ENCODE measurements around the gene TENT5A.
A peak's percentile ranks its signal among the peaks of the same experiment; 100 is the strongest.

The TENT5A gene

DNA sequence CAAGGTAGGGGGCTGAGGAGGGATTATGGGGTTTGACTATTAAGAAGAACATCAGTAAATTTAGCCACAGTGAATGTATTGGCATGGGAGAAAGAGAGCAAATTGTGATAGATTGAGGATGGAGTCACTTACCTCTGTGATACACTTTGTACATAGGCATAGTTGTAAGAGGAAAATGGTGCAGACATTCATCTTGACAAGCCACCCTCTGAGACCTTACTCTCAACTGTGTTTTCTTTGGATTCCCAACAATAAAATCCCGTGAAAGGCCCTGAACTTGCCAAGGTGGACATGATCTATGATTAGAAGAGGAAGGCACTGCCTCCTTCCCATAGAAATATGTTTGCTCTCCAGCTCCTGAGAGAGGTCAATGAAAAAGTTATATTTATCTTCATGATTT lies 18.6 kb upstream of the TENT5A start:
- no peak for DNase-seq (ENCODE audit: low spot score)
- no peak for FAIRE-seq

DNA sequence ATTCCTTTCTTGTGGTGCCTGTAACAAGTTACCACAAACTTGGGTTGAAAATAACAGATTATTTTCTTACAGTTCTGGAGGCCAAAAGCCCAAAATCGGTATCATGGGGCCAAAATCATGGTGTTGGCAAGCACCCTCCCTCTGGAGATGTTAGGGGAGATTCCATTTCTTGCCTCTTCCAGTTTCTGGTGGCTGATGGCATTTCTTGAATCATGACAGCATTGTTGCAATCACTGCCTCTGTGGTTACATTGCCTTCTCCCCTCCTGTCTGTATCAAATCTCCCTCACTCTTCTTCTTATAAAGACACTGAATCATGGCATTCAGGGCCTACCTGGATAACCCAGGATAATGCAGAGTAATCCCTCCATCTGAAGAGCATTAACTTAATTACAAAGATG lies 17.9 kb upstream of the TENT5A start:
- DNase-seq (ENCODE audit: low spot score), result no peak
- FAIRE-seq, result no peak

DNA sequence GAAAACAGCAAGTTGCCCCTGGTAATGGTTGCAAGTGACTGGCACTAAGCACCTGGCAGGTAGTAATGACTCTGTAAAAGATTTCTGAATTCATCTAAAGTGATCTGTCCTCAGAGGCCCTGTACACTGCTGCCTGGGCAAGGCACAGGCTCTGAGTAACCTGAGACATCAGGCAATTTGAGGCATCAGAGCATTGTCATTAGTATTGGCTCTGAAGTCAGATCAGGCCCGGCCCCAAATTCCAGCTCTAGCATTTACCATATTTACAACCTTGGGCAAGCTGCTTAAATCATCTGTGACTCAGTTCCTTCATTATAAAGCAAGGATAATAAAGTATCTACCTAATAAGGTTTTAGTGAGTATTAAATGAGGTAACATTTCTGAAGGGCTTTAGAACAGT lies 17.3 kb upstream of the TENT5A start:
- FAIRE-seq (no peak), DNase-seq (ENCODE audit: low spot score) (no peak)

DNA sequence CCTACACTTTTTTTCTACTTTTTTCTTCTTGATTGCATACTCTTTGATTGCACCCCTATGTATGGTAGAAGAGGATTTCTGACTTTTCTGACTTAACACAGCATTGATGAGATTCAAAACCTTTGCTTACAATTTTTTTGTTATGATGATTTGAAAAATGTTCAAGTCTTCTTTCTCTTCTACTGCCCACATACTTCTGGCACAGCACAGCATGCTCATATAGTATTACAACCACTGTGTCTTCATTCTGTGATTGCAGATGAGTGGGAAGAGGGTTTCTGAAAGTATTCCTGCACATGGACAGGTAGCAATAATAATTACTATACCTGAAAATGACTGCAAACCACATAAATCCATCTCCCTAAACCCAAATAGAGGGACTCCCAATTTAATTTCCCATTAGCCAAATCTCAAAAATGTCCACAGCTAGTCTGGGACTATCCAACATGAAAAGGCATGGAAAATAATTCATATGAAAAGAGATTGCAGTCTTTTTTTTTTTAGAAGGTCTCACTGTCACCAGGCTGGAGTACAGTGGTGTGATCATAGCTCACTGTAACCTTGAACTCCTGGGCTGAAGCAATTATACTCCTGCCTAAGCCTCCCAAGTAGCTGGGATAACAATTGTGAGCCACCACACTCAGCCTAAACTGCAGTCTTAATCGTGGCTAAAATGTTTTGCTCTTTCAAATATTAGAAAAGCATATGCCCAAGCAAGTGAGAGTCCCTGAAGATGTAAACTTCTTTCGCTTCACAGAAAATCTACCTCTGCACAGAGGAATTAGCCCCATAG lies 15.9 kb upstream of the TENT5A start:
- no peak for FAIRE-seq
- no peak for DNase-seq (ENCODE audit: low spot score)

DNA sequence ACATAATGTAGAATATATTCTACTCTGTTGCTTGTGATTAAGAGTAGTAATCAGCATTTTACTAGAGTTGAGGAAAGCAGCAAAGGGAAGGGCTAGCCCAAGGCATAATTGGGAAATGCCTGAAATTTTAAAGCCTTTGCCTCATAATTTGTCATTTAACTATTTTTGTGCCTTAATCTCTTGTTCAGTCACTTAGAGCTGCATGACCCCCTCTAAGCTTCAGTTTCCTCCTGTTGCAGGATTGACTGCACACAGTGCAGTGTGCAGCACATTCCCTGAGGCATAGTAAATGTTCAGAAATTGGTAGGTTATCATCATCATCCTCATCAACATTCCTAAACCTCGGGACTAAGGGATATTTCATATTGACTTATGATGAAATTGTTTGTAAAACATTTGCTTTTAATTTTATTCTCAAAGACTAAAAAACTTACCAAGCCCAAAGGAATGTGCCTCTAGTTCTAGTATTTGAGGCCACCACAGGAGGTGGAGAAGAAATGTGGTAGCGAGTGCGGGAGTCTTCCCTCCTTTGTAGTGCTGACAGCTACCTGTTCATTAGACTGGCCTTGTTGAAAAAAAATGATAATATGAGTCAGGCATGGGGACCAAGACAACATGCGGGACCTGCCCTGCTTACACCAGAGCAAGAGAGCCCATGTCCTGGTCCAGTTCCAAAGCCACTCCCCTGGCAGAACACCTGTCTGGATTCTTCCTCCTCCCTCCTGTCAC lies 14.8 kb upstream of the TENT5A start:
- no peak for FAIRE-seq
- DNase-seq (ENCODE audit: low spot score), result no peak

DNA sequence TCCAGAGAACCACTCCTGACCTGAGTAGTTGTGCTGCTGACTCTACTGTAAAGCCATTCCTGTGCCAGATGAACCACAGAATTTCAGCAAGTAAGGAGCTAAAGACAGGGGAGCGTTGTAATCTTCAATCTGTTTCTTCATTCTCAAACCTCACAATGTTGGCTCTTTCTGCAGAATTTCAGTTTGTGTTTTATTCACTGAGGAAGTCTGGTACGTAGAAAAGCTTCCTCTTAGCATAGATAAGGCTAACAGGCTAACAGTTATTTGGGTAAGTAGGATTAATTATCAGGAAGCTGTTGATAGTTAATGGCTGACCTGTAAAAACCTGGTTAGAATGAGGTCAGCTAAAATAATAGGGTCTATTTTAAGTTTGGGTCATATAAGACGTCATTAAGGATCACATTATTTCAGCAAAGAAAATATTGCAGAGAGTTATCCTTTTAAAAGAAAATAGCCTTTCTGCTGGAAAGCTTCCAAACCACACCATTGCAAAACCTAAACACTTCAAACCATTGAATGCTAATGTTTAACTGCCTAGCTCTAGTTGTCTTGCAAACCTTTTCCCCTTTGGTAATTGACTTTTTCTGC lies 14.1 kb upstream of the TENT5A start:
- no peak for DNase-seq (ENCODE audit: low spot score)
- no peak for FAIRE-seq

DNA sequence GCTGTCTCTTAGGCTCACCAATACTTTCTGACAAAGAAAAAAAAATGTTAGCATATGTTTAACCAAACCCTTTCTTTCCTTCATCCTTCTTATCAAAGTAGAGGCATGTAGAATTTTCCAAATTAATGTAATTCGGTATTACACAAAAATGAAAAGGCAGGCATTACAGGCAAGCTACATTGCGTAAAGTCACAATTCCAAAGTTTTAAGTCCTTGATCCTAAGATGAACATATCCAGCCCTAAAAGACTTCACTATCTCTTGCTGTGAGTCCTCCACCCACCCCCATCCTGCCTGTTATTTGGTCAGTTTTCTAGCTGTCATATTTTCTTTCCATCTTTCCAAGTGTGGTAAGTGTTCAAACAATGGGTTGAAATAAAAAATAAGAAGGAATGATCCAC lies 12.1 kb upstream of the TENT5A start:
- DNase-seq (ENCODE audit: low spot score) (no peak), FAIRE-seq (no peak)

DNA sequence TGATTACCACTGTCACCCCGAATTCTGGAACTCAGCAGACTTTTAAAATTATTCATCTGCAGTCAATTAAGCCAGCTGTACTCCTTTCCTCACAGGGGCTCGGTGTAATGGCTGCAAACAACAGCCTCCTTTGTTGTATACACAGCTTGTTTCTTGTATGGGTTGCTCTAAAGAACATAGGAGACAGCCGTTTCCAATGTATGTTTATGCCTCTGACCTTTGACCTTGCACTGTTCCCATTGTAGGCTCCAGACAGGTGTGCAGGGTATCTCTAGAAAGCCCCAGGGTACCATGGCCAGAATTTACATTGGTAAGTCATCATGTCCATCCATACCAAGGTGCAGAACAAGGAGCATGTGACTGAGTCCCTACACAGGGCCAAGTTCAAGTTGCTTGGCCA lies 11.5 kb upstream of the TENT5A start:
- no peak for DNase-seq (ENCODE audit: low spot score)
- FAIRE-seq, result no peak

DNA sequence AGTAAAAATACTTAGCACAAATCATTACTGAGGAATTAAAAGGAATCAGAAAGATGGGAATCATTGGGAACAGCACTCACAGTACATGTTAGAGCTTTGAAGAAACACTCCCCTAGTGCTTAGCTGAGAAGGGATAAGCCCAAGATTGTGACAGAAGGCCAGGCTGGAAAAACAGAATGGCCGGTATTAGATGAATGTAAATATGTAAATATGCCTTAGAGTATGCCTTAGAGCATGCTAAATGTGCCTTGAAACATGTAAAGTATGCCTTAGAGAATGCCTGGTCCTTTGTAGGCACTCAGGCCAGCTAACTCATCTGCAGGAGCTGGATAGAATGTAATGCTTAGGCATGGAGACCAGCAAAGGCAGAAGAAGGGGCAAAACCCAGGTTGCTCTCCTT lies 10.6 kb upstream of the TENT5A start:
- no peak for DNase-seq (ENCODE audit: low spot score)
- FAIRE-seq, result no peak

DNA sequence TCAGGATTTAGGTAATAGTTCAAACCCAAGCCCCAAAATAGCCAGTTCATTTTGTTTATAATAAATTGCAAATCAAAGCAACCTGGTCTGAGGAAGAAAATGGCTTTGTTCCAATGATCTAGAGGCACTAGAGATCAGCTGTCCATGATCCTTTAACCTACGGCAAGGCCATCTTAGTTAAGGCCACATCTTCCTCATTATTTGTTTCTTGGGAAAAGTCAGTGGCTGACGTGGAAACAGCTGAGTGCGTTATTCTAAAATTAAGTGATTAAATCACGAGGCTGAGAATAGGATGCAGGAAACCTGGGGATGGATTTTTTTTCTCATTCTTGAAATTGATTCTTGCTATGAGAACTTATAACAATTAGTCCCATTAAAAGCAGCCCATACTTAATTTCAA lies 10.1 kb upstream of the TENT5A start:
- FAIRE-seq (no peak), DNase-seq (ENCODE audit: low spot score) (no peak)

DNA sequence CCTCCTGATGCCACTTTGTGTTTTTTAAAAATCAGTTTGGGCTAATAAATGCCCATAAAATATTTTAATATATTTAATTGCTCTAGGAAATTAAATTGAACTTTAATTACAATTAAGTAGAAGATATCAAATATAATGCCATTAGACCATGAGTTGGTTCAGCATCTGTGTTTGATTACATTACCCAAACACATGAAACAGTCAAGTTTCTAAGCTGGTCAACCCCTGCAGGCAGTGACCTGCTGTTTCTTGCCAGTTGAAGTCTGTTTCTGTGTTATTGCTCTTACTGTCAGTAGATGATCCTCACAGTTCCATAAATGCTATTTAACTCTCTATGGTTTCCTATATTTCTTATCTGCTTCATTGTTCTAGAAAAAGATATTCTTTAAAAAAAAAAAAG lies 9.7 kb upstream of the TENT5A start:
- no peak for FAIRE-seq
- DNase-seq (ENCODE audit: low spot score), result no peak

DNA sequence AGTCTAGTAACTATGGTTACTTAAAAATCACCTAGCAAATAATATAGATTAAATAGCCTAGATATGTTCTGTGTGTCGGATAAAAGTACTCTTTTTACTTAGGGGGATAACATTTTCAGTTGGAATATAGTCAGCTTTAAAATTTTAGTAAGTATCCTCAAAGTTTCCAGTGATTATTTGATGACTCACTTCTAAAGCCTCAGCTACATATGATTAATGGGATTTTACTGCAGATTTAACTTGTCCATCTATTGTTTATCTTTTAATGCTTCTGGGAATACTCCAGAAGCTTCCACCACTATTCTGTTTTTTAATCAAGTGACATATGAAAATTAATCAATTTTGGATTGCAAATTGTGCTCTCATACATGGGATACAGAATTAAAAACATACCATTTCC lies 8.7 kb upstream of the TENT5A start:
- FAIRE-seq (no peak), DNase-seq (ENCODE audit: low spot score) (no peak)

DNA sequence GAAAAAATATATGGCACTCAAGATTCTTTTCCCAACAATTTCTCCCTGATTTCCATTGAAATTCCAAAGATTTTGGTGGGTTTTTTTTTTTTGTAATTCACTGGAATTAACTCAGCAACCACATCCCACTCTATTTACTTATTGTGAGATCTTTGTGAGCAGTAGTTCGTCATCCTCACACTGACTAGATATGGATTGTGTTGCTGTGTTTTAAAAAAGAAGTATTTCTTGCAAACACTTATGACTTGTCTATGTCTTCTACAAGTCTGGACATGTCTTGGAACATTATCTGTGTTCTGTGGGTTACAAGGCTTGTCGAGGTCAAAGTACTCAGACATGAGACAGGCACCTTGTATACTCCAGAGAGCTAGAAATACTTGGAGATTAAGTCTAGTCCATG lies 7.3 kb upstream of the TENT5A start:
- FAIRE-seq (no peak), DNase-seq (ENCODE audit: low spot score) (no peak)

DNA sequence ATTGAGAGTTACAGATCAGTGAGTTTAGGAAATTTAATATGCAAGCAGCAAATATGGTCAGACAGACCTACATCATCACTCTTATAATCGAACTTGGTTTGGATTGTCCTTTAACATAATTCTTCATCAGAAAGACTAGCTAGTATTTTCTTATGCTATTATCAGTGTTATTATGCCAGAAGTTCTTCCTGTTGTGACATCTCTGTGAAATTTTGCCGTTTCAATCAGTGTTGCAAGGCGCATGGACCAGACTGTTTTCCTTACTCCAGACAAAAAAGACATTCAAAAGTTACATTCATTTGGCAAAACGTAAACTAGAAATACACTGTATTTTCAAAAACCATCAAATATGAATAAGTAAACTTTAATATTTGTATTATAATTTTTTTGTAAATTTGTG lies 5.7 kb upstream of the TENT5A start:
- no peak for FAIRE-seq

DNA sequence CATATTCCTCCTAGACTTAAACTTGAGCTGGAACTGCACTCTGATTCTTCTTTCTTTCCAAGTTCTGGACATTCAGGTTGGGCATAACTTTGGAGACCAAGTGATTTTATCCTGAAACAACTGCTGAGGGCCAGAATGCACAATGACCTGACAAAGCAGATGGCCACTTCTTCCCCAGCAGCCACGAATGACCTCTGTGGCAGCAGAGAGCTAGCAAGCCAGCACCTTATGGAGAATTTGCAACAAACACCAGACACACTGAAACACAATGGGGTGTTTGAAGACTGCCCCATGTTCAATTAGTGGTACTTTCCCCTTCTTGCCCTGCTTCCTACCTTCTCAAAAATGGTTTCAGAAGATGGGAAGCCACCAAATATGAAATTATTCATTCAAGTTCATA lies 4.2 kb upstream of the TENT5A start:
- FAIRE-seq (no peak), DNase-seq (ENCODE audit: low spot score) (no peak)

More for the DNA sequence above, 5.7 kb upstream of the TENT5A start:
- DNase-seq (ENCODE audit: low spot score), result no peak

DNA sequence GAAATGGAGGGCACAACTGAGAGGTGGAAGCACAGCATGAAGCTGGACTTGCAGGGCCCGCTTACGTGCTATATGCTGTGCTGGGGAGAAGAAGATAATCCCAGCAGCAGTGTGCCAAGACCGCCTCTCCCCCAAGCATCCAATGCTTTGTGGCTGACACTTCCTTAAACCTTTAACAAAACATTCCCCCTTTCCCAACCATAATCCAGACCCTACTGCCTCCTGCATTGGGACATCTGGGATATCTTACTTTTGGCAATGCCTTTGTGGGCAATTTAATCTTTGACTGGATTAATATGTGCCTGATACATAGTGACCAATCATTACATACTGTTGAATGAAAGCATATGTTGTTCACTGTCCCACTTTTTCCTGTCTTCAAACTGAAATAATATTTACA lies 3.1 kb upstream of the TENT5A start:
- no peak for DNase-seq (ENCODE audit: low spot score)

DNA sequence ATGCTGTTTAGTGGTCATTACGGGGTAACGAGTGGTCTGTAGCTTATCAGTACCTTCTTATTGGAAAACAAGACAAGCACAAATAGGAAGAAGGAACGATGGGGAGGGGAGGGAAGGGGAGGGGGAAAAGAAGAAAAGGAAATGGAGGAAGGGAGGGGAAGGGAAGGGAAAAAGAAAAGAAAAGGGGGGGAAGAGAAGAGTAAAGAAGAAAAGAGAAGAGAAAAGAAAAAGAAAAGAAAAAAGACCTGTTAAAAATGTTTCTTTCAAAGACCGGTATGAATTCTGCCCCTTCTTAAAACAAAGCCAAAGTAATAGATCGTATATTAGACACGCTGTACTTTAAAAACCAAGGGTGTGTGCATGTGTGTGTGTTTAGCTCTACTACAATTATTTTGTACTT lies 2.4 kb upstream of the TENT5A start:
- DNase-seq (ENCODE audit: low spot score) (no peak), FAIRE-seq (no peak)

More for the DNA sequence above, 3.1 kb upstream of the TENT5A start:
- no peak for FAIRE-seq

DNA sequence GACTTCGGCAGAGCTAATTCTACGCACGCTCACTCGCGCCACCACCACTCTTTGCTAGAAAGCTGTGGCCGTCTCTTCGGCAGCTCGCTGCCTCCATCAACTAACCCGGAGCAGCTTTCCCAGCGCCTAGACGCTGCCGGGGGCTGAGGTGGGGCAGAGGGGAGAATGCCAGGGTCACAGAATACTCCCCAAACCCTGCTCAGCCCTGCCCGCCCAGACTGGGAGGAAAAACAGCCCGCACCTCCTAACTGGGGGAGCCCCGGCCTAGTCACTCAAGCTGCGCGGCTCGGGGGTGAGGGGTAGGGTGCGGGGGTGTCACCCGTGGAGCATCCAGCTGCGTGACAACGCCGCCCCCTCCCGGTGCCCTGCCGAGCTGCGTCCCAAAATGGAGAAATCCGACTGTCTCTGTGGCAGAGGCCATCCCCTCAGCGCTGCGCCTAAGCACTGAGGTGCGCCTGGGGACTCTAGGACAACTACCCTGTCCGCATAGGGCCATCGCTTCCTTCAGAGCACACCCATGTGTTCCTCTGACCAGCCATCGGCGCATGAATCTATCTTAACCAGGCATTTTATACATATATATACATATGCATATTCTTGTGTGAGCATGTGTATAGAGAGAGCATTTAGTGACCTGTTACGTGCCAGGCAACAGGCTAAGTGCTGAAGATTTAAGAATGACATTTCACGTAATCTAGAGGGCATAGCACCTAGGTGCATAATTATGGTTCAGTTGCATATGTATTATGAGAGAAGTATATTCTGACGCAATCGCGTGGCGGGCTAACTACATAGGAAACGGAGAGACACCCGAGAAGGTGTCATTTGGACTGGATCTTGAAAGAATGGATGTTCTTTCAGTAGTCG lies 1.5 kb upstream of the TENT5A start:
- DNase-seq (ENCODE audit: low spot score) (peak; percentile 54), FAIRE-seq (no peak)

DNA sequence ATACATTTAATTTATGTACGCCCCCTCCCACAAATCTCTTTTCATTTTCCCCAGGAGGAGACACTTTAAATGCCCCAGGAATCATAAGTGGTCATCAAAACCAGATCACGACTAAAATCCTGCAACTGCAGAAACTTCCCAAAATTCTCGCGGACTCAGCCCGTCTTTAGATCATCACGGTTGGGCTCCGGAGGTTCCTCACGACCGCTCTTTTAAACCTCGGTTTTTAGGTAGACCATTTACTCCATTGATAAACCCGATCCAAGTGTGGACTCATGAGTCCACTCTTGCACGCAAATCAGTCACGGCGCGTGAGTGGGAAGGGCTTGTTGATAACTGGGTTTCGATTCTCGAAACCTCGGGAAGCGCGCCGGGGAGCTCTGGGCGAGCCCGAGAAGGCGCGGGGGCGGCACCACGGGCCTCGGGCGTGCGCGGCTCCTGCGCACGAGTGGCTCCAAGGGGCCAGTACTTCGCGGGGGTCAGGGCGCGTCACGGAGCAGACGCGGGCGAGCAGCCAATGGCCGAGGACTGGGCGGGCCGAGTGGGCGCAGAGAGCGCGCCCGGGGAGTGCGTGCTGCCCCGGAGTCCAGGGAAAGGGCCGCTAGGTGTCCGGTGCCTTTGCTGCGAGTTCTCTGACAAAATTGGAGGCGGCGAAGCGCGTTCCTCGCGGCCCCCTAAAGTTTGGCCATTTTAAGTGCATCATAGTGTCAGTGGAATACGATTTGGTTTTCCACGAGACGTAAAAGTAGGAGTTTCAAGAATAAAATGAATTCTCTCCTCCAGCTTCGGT lies 635 bp upstream of the TENT5A start:
- DNase-seq (ENCODE audit: low spot score) (peak; percentile 80), FAIRE-seq (no peak)

DNA sequence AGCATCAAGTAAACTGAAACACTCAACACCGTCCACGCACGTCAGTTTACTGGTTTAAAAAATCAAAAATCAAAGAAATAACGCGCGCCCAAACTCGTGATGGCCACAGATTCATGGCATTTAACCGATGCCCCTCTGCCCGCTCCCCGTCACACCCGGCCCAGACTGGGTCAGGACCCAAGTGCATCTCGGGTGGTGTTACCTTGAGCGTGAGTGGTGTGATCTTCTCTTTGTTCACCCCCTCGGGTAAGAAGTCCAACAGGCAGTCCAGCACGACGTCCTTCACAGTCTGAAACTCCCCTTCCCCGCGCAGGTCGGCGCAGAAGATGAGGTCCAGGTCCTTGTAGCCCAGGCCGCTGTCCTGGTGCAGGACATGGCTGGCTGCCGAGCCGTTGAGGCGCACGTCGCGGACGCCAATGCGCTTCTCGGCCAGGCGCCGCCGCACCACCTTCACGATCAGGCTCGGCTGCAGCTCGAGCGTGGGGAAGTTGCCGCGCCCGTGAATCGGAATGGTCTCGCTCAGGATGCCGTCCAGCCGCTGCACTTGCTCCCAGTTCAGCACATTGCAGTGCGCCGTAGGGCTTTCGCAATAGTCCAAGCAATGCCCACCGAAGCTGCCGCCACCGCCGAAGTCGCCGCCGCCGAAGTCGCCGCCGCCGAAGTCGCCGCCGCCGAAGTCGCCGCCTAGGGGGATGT lies 945 bp downstream of the TENT5A start:
- DNase-seq (ENCODE audit: low spot score) (peak; percentile 18), FAIRE-seq (no peak)

Measured in urothelium cell line (cell line).